ENCODE data around the gene HOXA6. TPM values are rescaled to one million over a fixed set of nuclear protein-coding genes. Genes with fewer than 3 reads are reported as not detected.

HOXA6 gene
- polyA plus RNA-seq, 1 experiment, result 0.77 TPM

DNA sequence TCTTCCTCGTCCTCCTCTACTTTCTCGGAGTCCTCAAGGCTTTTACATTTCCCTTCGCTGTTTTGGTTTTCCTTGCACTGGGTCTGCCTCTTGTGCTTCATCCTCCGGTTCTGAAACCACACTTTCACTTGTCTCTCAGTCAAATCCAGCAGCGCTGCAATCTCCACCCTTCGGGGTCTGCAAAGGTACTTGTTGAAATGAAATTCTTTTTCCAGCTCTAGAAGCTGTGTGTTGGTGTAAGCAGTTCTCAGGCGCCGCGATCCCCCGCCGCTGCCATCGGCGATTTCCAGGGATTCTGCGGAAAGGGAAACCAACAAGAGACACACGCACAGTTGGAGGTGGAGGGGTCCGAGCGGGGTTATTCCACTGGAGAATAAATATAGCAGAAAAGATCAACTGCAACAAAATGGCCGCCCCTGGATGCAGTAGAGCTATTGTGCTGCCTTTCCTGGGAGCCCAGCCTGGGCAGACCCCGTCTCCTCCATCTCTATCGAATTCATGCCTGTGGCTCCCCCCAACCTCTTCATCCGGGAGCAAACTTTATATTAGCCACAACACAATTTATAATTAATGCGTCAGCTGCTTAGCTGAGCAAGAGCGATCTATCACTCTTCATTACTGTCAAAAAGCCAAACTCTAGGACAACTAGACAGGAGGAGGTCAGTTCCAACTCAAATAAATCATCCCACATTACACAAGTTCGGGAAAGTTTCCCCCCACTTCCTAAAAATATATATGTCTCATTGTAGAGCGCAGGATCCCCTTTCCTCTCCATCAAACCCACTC is 46.2 kb downstream of the HOXA6 start:
- H3K4me3 ChIP-seq (ENCODE audit: low read depth, low read length), result no peak overlapping the region
- no peak for DNase-seq (ENCODE audit: low read depth)
- TF ChIP-seq, protein P1, sequence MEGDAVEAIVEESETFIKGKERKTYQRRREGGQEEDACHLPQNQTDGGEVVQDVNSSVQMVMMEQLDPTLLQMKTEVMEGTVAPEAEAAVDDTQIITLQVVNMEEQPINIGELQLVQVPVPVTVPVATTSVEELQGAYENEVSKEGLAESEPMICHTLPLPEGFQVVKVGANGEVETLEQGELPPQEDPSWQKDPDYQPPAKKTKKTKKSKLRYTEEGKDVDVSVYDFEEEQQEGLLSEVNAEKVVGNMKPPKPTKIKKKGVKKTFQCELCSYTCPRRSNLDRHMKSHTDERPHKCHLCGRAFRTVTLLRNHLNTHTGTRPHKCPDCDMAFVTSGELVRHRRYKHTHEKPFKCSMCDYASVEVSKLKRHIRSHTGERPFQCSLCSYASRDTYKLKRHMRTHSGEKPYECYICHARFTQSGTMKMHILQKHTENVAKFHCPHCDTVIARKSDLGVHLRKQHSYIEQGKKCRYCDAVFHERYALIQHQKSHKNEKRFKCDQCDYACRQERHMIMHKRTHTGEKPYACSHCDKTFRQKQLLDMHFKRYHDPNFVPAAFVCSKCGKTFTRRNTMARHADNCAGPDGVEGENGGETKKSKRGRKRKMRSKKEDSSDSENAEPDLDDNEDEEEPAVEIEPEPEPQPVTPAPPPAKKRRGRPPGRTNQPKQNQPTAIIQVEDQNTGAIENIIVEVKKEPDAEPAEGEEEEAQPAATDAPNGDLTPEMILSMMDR (IDR thresholded peaks at IDR 0.05; ENCODE audit: insufficient read depth, low read depth, low read length), result no peak
- peaks cover 9% of the 10 kb centered on the region for H3K27me3 ChIP-seq (ENCODE audit: control insufficient read depth, insufficient read depth, low read length)
- CTCF ChIA-PET, result no interaction called here
- no peaks in the 10 kb centered on the region for H3K36me3 ChIP-seq (ENCODE audit: control insufficient read depth, insufficient read depth, low read length)
- POLR2A ChIA-PET, result no interaction called here

DNA sequence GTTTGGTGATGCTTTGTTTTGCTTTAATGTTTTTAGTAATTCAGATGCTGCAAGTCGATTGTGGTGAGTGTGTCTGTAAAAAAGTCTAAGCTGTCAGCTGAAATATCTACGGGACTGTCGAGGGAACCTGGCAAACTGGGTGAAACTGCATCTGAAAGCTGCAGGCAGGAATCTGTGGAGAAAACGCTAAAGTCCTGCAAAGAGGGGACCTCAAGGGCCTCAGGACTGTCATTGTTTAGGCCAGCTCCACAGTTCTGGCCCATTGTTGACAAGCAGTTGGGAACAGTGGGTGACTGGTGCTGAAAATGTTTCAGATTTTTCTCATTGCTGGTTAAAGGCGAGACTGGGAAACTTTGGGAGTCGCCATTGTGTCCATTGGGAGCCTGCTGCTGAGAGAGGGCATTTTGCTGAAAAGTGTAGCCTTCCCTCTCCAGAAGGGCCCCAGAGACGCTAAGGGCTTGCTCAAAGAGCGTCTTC is 46.8 kb downstream of the HOXA6 start:
- no peaks in the 10 kb centered on the region for H3K36me3 ChIP-seq (ENCODE audit: control insufficient read depth, insufficient read depth, low read length)
- ChIA-PET CTCF (no interaction called here), POLR2A (no interaction called here)
- H3K4me3 ChIP-seq (ENCODE audit: low read depth, low read length), result no peak overlapping the region
- H3K27me3 ChIP-seq (ENCODE audit: control insufficient read depth, insufficient read depth, low read length), result peaks cover 7% of the 10 kb centered on the region
- TF ChIP-seq, protein P1 (IDR thresholded peaks at IDR 0.05; ENCODE audit: insufficient read depth, low read depth, low read length), result no peak
- DNase-seq (ENCODE audit: low read depth), result no peak

DNA sequence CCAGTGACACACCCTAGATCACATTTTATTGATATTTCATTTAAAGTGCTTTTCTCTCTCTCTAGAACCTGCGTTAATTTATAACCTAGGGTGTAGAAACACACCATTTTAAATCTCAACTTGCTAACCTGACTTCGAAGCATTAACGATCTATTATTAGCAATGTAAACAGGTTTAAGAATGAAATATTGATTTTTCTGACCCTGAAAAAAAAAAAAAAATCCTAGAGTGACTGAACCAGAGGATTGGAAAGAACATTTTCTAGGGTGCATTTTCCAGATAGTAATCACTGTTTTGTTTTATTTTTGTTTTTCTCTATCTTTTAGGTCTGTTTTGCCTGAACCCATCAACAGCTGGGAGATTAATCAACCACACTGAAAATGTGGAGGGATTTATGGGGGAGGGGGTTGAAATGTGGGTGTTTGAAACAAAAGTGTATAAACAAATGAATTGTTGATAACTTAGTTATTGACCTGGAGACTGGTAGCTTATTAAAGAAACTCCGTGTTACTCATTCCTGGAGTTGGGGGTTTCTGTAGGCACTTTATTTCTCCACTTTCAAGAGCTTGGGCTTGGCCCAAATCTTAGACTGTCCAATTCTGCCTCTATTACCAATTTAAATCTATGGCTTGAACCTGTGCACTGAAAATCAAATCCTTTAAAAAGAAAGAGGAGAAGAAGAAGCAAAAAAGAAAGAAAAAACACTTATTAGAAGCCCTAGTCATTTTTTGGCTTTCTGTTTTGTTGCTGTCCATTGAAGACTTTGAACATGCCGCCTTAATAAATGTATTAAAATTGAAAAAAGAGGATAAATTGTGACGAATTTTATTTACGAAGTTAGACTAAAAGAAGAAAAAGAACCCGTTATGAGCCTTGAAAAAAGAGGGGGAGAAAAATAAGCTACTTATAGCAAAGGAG is 47.9 kb downstream of the HOXA6 start:
- POLR2A ChIA-PET, result no interaction called here
- CTCF ChIA-PET, result no interaction called here
- Histone ChIP-seq H3K4me3 (ENCODE audit: low read depth, low read length) (no peak overlapping the region), H3K27me3 (ENCODE audit: control insufficient read depth, insufficient read depth, low read length) (peaks cover 4% of the 10 kb centered on the region), H3K36me3 (ENCODE audit: control insufficient read depth, insufficient read depth, low read length) (no peaks in the 10 kb centered on the region)
- TF ChIP-seq, protein P1 (IDR thresholded peaks at IDR 0.05; ENCODE audit: insufficient read depth, low read depth, low read length), result no peak
- DNase-seq (ENCODE audit: low read depth), result no peak

DNA sequence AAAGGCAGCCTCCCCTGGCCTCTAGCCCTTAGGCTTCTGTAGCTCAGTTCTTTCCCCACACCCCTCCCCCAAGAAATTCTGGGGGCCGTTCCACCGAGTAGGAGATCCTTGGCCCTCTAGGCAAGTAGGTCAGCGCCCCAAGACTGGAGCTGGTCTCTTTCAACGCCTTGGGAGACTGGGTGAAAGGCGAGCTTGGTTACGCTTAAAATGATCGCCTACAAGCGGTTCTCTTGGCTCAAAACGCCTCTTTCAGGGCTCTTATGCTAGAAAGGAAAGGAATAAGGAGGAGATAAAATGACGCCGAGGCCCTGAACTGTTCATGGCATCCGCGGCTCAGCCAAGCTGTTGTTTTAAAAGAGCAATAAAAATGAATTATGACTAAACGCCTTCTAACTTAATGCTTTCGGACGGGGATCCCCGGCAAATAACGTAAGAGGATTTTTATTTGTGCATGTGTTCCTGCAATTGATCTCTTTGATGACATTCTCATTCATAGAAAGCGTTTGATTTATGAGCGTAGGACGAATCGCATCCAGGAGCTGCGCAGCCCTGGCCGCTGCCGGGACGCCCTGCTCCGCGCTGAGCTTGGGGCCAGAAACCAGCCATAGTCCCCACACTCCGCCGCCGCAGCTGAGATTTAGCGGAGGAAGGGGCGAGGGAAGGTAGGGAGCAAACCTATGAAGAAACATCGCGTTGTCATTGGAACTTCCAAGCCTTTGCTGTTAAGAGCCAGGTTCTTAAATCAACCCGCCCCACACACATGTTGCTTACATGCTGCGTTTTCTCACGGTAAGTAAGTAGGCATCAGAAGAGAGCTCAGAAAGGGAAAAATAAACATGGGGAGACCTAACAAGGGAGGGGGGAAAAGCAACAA is 48.8 kb downstream of the HOXA6 start:
- TF ChIP-seq, protein P1 (IDR thresholded peaks at IDR 0.05; ENCODE audit: insufficient read depth, low read depth, low read length), result no peak
- POLR2A ChIA-PET, result no interaction called here
- DNase-seq (ENCODE audit: low read depth), result no peak
- H3K4me3 ChIP-seq (ENCODE audit: low read depth, low read length), result no peak overlapping the region
- CTCF ChIA-PET, result no interaction called here
- peaks cover 2% of the 10 kb centered on the region for H3K27me3 ChIP-seq (ENCODE audit: control insufficient read depth, insufficient read depth, low read length)
- H3K36me3 ChIP-seq (ENCODE audit: control insufficient read depth, insufficient read depth, low read length), result no peaks in the 10 kb centered on the region

Measured in BJ (cell line).